HG03159 (cell line): ENCODE results near the gene RYK.
"Not testable (repeated sequence)": the region's sequence is repeated elsewhere in the genome, so short reads cannot be mapped to it uniquely, and the experiment has no call there.

ENCODE experiments used
- ATAC-seq: cut with Tn5 transposase; IDR thresholded peaks from one replicate; pipeline ENCODE4 v1.9.1; 2021; ENCODE audit warnings: mild to moderate bottlenecking, moderate library complexity; ENCODE audit not compliant: unreplicated experiment

The RYK gene

DNA sequence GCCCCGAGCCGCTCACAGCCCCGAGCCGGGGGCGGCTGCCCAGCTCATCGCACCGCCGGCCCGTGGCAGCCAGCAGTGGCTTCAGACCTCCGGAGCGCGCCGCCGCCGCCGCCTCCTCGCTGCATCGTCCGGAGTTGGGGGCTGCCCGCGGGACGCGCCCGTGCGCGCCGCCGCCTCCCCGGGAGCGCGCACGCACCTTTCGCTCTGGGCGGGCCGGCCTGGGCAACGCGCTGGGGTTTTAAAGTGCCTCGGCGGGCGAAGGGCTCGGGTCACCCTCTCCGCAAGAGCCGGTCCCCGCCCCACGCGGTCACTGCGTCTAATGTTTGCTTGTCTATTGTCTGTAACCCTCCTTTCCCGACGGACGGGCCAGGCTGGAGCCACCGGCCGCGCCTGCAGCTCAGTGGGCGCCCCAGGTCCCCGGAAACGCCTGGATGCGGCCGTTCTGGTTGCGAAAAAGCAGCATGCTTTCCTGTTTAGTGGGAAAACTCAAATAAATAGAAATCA lies at the start of gene RYK:
Gene RYK, minus strand, starts transcription at position 143 of the 504 bp plus-strand sequence. CDS start 205 bp downstream, outside the sequence.
- peak; percentile 81 for ATAC-seq

DNA sequence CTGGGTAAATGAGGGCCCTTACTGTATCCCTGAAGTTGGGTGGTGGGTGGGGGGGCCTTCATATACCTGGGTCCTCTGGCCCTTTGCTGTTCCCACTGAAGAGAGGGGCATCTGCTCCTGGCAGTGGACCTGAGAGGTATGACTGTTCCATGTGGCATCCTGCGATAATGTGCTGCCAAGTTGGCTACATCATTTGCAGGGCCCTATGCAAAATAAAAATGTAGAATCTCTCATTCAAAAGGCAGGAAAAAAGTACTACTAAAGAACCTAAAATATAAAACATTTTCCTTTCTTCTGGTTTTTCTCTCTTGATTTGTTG lies 49.2 kb upstream of the RYK start:
- no peak for ATAC-seq

DNA sequence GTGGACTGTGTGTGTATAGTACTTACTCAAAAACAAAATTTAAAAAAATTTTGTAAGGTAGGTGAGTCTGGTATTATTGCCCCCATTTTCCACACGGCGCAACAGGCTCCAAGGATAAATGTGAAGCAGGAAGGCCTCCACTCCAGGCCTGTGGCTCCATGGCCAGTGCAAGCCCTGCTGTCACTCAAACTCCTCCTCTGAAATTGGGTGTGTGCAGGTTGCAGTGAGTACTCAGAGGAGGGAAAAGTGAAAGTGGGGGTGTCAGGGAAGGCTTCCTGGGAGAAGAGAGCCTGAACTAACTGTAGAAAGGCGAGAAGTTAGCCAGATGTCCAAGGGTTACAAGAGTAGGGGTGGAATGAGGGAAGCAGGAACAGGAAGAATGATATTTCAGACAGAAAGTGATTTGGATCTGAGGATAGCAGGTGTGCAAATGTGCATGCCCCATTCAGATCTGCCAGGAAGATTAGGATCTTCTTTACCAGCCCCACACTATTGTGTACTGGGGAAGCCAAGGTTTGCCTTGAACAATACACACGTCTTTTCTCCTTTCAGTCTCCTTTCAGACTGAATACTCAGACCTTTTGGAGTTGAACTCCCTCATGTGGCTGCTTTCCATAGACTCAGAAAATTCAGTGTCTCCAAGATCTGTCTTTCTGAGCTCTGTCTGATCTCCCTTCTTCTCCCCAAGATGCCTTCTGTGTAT lies 48.7 kb upstream of the RYK start:
- ATAC-seq = no peak

DNA sequence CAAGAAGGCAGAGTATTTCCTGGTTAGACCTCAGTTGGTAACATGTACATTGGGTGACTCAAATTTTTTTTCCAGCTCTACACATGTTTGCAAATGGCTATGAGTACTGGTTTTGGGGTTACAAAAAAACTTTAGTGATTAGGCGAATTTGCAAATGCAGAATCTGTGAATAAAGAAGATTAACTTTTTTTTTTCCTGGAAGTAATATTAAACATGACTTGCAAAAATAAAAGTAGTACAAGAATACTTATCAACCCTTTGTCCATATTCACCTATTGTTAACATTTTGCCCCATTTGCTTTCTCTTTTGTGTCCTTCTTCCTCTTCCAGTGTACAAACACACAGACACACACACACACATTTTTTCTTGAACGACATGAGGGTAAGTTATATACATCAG lies 47.6 kb upstream of the RYK start:
- no peak for ATAC-seq

DNA sequence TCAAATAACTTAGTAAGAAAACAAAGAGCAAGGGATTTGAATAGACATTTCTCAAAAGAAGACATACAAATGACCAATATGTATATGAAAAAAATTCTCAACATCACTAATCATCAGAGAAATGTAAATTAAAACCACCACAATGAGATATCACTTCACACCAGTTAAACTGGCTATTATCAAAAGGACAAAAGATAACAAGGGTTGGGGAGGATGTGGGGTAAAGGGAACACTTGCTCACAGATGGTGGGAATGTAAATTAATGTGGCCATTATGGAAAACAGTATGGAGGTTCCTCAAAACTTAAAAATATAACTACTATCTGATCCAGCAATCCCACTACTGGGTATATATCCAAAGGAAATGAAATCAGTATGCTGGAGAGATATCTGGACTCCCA lies 46.0 kb upstream of the RYK start:
- ATAC-seq = no peak

DNA sequence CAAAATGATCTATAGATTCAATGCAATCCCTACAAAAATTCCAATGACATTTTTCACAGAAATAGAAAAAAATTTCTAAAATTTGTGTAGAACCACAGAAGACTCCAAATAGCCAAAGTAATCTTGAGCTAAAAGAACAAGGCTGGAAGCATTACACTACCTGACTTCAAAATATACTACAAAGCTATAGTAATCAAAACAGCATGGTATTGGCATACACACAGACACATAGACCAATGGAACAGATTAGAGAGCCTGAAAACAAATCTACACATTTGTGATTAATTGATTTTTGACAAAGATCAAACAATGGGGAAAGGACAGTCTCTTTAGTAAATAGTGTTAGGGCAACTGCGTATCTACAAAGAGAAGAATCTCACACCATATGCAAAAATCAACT lies 45.3 kb upstream of the RYK start:
- no peak for ATAC-seq

DNA sequence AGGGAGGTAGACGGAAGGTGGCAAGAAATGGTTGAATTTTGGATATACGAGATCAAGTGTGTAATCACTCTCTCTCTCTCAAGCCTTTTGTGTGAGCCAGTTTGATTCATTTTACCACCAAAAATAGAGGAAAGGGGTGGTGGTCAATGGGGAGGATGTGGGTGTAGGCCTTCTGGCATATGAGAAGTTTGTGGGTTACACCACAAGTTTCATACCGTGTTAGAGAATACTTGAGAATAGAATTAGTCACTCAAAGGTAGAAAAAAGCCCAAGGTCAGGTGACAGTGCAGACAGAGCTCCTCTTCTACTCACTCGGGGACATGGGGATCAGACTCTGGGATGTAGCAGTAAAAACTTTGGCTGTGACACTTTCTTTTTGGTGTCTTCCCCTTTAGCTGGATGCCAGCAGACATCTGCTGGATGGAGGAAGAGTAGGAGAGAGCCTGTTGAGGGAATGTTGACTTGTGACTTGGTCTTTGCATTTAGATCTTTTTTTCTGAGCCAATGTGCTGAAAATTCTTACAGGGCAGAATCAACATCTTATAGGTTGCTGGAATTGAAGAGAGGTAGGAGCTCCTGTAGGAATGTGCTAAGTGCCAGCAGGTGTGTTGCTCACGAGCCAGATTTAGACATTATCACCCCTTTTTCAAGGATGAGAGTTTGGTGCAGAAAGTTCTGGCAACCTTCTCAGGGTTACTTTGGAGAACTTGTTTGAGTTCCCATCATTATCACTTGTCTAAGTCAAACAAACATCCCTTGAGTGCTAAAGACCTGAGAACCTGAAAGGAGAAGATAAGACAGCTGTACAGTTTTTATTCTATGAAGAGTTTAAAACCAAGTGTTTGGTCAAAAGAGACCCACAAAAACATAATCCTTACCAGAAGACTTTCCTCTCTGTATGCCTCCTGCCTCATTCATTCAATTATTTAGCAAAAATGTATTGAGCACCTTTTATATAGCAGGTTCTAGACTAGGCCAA lies 43.9 kb upstream of the RYK start:
- peak; percentile 100 for ATAC-seq

DNA sequence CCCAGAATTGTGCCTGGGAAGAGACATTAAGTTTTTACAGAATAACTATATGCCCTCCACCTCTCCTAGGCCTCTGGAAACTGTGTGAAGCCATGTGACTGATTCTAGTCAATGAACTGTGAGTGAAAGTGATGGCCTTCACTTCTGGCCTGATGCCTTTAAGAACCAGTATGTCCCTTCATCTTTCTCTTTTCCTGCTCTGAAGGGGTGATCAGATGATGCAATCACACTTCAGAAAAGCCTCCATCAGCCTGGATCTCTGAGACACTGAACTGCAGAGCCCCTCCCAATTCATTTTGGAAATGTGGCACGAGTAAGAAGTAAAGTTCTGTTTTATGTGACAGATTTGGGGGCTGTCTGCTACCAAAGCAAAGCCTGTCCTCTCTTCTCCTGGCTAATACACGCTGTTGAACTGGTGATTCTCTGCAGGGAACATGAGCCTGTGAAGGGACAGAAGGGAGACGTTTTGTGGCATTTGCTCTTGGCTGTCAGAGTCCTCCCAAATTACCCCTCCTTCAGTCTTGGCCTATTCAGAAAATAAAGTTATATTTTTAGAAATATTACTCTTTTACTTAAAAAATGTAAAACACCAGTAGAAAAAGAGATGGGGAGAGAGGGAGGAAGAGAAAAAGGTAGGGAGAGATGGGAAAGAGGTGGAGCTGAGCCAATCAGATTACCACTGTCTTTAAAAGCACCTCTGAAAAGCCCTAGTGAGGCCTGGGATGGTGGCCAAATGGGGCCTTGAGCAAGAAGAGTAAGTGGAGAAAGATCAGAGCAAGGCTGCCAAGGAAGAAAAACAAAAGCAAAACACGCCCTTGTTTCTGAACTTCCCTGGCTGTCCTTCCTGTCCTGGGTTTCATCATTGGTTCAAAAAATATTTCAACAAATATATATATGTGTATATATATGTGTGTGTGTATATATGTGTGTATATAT lies 40.9 kb upstream of the RYK start:
- ATAC-seq = no peak

DNA sequence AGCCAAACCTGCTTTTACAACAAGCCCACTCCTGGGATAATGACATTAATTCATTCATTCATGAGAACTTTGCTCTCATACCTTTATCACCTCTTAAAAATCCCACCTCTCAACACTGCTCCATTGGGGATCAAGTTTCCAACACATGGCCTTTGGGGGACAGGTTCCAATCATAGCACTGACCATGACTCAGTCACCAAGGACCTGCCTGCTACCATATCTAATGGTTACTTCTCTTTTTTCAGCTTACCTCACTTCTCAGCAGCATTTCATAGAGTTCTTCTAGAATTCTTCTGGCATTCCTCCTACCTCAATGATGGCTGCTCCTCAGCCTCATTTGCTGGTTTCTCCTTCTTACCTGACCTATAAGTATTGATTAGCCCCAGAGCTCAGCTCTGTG lies 36.9 kb upstream of the RYK start:
- ATAC-seq = no peak

DNA sequence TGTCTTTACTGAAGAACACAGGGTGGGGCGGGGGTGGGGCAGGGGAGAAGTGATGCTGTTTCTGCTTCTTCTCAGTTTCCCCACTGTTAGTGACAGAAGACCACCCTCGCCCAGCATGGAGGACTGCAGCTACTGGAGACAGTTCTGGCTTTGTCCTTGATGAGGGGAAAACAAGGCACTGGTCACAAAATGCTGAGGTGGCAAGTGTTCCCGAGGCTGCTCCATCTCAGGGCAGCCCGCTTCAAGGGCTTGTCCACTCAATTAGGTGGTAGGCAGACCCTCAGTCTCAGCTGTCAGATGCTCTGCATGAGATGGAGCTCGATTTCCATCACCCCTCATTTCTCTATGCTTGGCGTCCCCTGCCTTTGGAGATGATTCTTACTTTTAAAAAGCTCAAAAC lies 33.8 kb upstream of the RYK start:
- ATAC-seq = no peak

DNA sequence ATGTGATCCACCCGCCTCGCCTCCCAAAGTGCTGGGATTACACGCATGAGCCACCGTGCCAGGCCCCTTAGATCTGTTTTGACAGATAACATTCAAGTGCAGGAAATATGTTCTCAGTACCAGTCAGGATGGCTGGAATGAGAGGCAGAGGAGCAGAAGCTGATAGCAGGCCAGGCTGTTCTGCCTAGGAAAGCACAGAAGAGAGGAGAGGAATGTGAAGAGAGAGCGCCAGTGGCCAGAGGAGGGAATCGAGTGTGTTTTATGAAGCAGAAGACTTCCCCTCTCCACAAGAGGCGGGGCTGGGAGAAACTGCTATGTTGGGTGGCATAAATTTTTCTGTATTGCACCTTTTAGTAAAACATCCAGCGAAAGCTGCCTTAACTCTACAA lies 32.0 kb upstream of the RYK start:
- ATAC-seq = no peak

DNA sequence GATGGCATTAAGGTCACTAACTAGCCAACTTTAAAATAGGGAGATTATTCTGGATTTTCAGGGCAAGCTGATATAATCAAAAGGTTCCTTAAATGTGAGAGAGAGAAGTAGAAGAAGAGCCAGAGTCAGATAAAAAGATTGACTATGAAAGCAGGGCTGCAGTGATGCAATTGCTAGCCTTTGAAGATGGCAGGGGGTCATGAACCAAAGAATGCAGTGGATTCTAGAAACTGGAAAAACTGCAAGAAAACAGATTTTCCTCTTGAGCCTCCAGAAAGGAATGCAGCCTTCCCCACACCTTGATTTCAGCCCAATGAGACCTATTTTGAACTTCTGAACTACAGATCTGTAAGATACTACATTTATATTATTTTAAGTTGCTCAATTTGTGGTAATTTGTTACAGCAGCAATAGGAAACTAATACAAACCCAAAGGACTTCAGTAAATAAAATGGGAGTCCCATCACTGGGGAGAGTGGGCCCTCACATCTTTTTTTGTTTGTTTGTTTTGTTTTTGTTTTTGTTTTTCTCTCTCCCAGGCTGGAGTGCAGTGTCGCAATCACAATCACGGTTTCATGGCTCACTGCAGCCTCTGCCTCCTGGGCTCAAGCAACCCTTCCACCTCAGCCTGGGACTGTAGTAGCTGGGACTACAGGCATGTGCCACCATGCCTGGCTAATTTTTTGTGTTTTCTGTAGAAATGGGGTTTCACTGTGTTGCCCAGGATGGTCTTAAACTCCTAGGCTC lies 31.4 kb upstream of the RYK start:
- no peak for ATAC-seq

DNA sequence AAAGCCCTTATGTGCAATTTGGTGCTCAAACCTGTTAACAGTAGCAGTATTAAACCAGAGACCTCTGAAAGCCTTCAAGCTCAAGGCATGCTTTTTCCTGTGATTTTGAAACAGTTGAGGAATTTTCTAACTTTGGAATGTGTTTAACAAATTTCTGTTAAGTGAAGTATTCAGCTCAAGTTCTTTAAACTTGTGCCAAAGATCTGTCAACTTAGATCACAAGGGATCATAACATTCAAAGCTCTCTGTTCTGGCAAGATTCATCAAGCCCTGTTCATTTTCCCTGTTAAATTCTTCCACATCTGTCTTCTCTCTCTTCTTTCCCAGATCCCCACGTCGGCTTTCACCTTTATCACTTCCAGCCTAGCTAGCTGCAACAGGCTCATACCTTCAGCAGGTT lies 28.8 kb upstream of the RYK start:
- no peak for ATAC-seq

DNA sequence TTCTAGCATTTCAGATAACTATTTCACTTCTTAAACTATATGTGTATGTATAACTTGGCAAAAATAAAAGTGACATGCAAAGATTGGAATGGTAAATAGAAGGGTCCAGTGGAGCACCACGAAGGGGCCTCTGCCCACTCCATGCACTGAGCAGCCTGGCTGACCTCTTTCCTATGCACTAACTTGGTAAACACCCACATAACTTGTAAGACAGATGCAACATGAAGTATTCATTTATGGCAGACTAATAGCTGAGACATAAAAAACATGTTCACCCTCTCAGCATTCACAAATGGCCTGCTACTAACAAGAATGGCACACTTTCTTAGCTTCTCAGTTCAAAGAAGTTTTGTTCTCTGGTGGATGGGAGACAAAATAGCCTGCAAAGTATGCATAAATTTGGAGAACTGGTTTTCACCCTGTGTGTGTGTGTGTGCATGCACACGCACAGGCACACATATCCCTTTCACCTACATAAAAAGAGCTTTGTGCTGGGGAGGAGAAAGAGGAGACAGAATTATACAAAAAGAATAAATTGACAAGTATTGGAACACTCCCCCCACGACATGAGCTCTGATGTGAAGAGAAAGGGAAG lies 26.5 kb upstream of the RYK start:
- no peak for ATAC-seq

DNA sequence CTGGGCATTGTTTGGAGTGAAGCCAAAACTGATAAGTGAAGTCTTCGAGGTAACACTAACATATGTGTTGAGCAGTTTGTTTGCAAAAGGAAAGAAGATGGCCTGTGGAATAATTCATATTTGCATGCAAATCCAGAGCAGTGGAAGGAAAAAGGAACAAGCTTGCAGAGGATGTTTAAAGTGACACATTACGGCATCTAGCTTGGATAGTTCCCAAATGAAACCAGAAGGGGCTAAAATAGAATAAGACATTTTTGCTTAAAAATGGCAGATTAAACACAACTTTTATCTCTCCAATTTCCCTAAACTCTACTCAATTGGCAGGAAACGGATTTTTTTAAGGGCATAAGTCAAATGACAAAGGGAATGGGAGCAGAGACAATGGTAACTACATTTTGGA lies 25.4 kb upstream of the RYK start:
- no peak for ATAC-seq

DNA sequence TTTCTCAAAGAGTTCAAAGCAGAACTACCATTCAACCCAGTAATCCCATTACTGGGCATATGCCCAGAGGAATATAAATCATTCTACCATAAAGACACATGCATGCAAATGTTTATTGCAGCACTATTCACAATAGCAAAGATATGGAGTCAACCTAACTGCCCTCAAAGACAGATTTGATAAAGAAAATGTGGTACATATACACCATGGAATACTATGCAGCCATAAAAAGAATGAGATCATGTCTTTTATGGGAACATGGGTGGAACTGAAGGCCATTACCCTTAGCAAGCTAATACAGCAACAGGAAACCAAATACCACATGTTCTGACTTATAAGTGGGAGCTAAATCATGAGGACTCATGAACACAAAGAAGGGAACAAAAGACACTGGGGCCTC lies 24.5 kb upstream of the RYK start:
- ATAC-seq = not testable (repeated sequence)

DNA sequence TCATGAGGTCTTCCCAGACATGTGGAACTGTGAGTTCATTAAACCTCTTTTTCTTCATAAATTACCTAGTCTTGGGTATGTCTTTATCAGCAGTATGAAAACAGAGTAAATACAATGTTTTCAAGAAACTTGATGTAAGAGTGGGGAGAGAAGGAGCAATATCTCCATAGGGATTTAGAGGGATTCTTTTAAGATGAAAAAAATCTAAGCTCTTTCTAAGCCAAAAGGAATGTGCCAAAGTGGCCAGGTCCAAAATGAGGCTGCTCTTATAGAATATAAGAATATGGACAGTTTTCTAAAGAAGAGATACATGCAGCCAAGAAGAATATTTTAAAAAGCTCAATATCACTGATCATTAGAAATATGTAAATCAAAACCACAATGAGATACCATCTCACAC lies 23.9 kb upstream of the RYK start:
- no peak for ATAC-seq

DNA sequence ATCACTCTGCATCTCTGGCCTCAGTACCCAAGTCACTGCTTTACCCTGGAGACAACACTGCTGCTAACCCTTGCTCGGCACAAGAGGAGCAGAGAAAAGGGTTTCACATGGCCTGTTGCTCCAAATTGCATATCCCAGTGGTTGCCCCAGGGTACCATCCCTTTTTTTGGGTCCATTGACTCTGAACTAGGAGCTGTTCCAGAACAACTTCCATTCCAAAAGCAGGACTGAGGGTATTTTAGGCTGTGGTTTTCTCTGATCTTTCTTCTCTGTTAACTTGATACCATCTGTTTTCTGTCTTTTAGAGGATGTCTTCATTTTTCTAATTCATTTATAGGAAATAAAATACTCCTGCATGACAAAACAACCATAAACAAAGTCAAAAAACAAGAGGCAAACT lies 17.3 kb upstream of the RYK start:
- ATAC-seq = no peak

DNA sequence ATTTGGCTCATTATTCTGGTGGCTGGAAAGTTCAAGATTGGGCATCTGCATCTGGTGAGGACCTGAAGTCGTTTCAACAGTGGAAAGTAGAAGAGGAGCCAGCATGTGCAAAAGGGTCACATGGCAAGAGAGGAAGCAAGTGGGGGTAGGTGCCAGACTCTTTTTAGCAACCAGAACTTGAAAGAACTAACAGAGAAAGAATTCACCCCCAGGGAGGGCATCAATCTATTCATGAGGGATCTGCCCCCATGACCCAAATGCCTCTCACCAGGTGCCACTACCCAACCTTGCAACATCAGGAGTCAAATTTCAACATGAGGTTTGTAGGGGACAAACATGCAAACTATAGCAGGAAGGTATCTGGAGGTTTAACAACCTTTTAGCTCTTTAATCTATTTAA lies 10.3 kb upstream of the RYK start:
- no peak for ATAC-seq

DNA sequence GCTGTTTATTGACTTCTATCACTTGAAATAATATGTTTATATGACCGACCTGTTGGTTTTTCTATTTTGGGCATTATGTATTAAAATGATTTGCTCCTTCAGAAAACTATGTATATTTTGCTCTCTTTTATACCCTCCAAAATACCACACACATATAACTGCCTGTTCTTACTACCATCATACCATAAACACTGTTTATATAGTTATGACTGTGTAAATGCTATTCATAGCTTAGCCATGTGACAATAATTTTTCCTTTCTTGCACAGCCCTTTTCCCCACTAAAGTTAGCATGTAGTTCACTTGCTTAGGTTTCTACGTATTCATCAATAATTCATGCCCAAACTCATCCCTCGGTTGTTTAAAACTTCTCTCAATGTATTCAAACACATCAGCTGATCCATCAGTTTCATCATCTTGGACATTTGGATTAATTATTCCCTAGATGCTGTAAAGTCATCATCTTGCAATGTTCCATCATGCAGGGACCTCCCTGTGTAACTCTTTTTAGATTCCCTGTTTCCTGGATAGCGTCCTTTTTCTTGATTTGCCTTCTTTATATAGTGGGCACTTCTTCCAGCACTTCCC lies 8.2 kb upstream of the RYK start:
- no peak for ATAC-seq
